ENCODE measurements around the gene HS6ST3.

Gene HS6ST3

GRCh38 chr13:96299235-96299634, 209.3 kb downstream of the HS6ST3 start:
- TF ChIP-seq, protein P1, sequence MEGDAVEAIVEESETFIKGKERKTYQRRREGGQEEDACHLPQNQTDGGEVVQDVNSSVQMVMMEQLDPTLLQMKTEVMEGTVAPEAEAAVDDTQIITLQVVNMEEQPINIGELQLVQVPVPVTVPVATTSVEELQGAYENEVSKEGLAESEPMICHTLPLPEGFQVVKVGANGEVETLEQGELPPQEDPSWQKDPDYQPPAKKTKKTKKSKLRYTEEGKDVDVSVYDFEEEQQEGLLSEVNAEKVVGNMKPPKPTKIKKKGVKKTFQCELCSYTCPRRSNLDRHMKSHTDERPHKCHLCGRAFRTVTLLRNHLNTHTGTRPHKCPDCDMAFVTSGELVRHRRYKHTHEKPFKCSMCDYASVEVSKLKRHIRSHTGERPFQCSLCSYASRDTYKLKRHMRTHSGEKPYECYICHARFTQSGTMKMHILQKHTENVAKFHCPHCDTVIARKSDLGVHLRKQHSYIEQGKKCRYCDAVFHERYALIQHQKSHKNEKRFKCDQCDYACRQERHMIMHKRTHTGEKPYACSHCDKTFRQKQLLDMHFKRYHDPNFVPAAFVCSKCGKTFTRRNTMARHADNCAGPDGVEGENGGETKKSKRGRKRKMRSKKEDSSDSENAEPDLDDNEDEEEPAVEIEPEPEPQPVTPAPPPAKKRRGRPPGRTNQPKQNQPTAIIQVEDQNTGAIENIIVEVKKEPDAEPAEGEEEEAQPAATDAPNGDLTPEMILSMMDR (IDR thresholded peaks at IDR 0.05; ENCODE audit: low read depth, low read length, missing control alignments): no peak
- no peak overlapping the region for H3K4me3 ChIP-seq (replicated peaks; ENCODE audit: low read depth, low read length)
- no peak for DNase-seq (ENCODE audit: extremely low read depth, low read depth)

GRCh38 chr13:96308568-96308967, 218.7 kb downstream of the HS6ST3 start:
- H3K4me3 ChIP-seq (replicated peaks; ENCODE audit: low read depth, low read length): no peak overlapping the region
- TF ChIP-seq, protein P1 (IDR thresholded peaks at IDR 0.05; ENCODE audit: low read depth, low read length, missing control alignments): no peak
- no peak for DNase-seq (ENCODE audit: extremely low read depth, low read depth)

GRCh38 chr13:96314974-96315373, 225.1 kb downstream of the HS6ST3 start:
- no peak for DNase-seq (ENCODE audit: extremely low read depth, low read depth)
- TF ChIP-seq, protein P1 (IDR thresholded peaks at IDR 0.05; ENCODE audit: low read depth, low read length, missing control alignments): no peak
- H3K4me3 ChIP-seq (replicated peaks; ENCODE audit: low read depth, low read length): no peak overlapping the region

GRCh38 chr13:96338030-96338429, 248.1 kb downstream of the HS6ST3 start:
- no peak for DNase-seq (ENCODE audit: extremely low read depth, low read depth)
- TF ChIP-seq, protein P1 (IDR thresholded peaks at IDR 0.05; ENCODE audit: low read depth, low read length, missing control alignments): no peak
- no peak overlapping the region for H3K4me3 ChIP-seq (replicated peaks; ENCODE audit: low read depth, low read length)

DNA sequence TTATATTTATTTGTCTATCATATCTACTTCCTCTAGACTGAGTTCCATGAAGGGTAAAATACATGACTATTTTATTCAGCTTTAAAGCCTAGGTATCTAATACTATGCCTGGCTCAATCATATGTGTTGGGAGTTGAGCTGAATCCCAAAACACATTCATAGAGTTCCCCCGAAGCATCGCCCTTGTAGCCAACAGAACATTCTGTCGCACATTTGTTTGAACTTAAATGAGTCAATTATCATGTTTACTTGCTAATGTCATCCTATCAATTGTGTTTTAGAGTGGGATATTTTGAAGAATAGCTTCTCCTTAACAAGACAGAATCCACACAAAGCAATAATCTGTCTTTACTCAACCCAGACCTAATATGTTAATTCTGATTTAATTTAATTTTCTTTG, 252.4 kb downstream of the HS6ST3 start:
- no peak for DNase-seq (ENCODE audit: extremely low read depth, low read depth)
- TF ChIP-seq, protein P1 (IDR thresholded peaks at IDR 0.05; ENCODE audit: low read depth, low read length, missing control alignments): no peak

DNA sequence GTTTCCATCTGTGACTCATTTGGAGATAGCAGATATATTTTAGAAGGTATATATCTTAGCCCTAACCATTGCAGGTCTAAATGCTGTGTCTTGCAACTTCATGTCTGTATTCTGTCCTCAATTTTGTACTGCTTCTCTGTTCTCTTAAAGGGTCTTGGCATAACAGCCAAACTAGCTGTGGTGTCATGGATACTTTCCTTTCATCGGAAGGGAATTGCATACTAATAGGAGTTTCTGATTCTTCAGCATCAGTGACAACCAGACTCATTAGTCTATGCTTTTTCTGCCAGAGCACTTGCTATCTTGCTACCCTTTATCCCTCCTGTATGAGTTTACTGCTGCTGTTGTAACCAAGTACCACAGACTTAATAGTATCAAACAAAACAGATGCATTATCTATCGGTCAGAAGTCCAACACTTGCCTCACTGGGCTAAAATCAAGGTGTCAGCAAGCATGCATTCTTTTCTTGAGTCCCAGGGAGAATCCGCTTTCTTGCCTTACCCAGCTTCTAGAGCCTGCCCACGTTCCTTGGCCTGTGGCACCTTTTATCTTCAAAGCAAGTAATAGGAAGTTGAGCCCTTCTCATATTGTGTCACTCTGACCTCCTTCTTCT, 253.1 kb downstream of the HS6ST3 start:
- TF ChIP-seq, protein P1 (IDR thresholded peaks at IDR 0.05; ENCODE audit: low read depth, low read length, missing control alignments): no peak
- H3K4me3 ChIP-seq (replicated peaks; ENCODE audit: low read depth, low read length): no peak overlapping the region
- DNase-seq (ENCODE audit: extremely low read depth, low read depth): no peak

More for the DNA sequence above, 252.4 kb downstream of the HS6ST3 start:
- H3K4me3 ChIP-seq (replicated peaks; ENCODE audit: low read depth, low read length): no peak overlapping the region

- no peak for DNase-seq (ENCODE audit: extremely low read depth, low read depth)
- no peak overlapping the region for H3K4me3 ChIP-seq (replicated peaks; ENCODE audit: low read depth, low read length)
- TF ChIP-seq, protein P1 (IDR thresholded peaks at IDR 0.05; ENCODE audit: low read depth, low read length, missing control alignments): no peak
These were observed 257.0 kb downstream of the HS6ST3 start for GRCh38 chr13:96346921-96347320.
